OCI-LY7 (cell line): Measurements from ENCODE around the gene SEC14L1. TPM values are rescaled to one million over a fixed set of nuclear protein-coding genes. Genes with fewer than 3 reads are reported as not detected.
"Not testable (repeated sequence)": the region's sequence is repeated elsewhere in the genome, so short reads cannot be mapped to it uniquely, and the experiment has no call there.

Source experiments
- BruUV-seq: library from RNA; stranded (reverse); fragments of 400-500 nt; replicated peaks from 2 replicates; lab custom pipeline; 2021; lab: Mats Ljungman, UMichigan
- CTCF ChIA-PET: fragments of 300-600 bp; sonication (Branson Sonifier 250); formaldehyde crosslinking; loops from one replicate; lab custom pipeline; 2022; ENCODE audit warnings: antibody characterized with exemption; ENCODE audit not compliant: unreplicated experiment; lab: Charles Lee
- POLR2A ChIA-PET: fragments of 300-600 bp; sonication (Branson Sonifier 250); formaldehyde crosslinking; loops from one replicate; lab custom pipeline; 2022; ENCODE audit warnings: antibody characterized with exemption; lab: Charles Lee
- DNase-seq: peaks from one replicate; pipeline ENCODE4 v3.0.0-alpha.2; 2015; ENCODE audit warnings: low spot score
- H2AFZ ChIP-seq: fragments of 200-600 bp; sonication (generic), shearing (Covaris generic); 2 replicates; pipeline ENCODE4 v1.6.1; 2014; ENCODE audit warnings: mild to moderate bottlenecking, antibody characterized with exemption, low read length, moderate library complexity
- H3K27ac ChIP-seq: fragments of 200-600 bp; sonication (generic); 2 replicates; pipeline ENCODE4 v1.5.1; 2014; ENCODE audit warnings: mixed run types, low read depth, mild to moderate bottlenecking, moderate library complexity, low read length, inconsistent platforms; ENCODE audit not compliant: poor library complexity, severe bottlenecking
- H3K36me3 ChIP-seq: fragments of 200-600 bp; sonication (generic); 2 replicates; pipeline ENCODE4 v1.6.1; 2014; ENCODE audit warnings: mild to moderate bottlenecking, antibody characterized with exemption, low read length, moderate library complexity, mixed read lengths; ENCODE audit not compliant: insufficient read depth
- H3K4me1 ChIP-seq: fragments of 200-600 bp; sonication (generic); 2 replicates; pipeline ENCODE4 v1.5.1; 2014; ENCODE audit warnings: mild to moderate bottlenecking, low read length; ENCODE audit not compliant: insufficient read depth, poor library complexity, severe bottlenecking
- H3K4me2 ChIP-seq: fragments of 200-600 bp; sonication (generic); 2 replicates; pipeline ENCODE4 v1.6.1; 2014; ENCODE audit warnings: mild to moderate bottlenecking, low read length
- H3K4me3 ChIP-seq: fragments of 200-600 bp; sonication (generic); 2 replicates; pipeline ENCODE4 v1.5.1; 2014; ENCODE audit warnings: mild to moderate bottlenecking, low read depth, low read length; ENCODE audit not compliant: poor library complexity, severe bottlenecking
- H3K79me2 ChIP-seq: fragments of 200-600 bp; sonication (generic); 2 replicates; pipeline ENCODE4 v1.6.1; 2016; ENCODE audit warnings: low read depth, mild to moderate bottlenecking, low read length, moderate library complexity, mixed read lengths; ENCODE audit not compliant: insufficient read depth
- H3K9me2 ChIP-seq: fragments of 200-600 bp; sonication (generic); 2 replicates; pipeline ENCODE4 v1.6.1; 2016; ENCODE audit warnings: mild to moderate bottlenecking, low read length, mixed read lengths; ENCODE audit not compliant: insufficient read depth
- H3K9me3 ChIP-seq: fragments of 200-600 bp; sonication (generic); 2 replicates; pipeline ENCODE4 v1.6.1; 2014; ENCODE audit warnings: mild to moderate bottlenecking, mixed run types, low read length, mixed read lengths
- H4K20me1 ChIP-seq: fragments of 200-600 bp; sonication (generic); 2 replicates; pipeline ENCODE4 v1.6.1; 2014; ENCODE audit warnings: mild to moderate bottlenecking, antibody characterized with exemption, low read length, moderate library complexity, mixed read lengths; ENCODE audit not compliant: insufficient read depth
- CTCF ChIP-seq: fragments of 200-600 bp; sonication (generic); conservative IDR thresholded peaks from 2 replicates; pipeline ENCODE4 v1.5.1; 2014; ENCODE audit warnings: mild to moderate bottlenecking, antibody characterized with exemption, low read length, moderate library complexity, mixed read lengths
- EZH2phosphoT487 ChIP-seq: fragments of 200-600 bp; sonication (generic); IDR thresholded peaks from 2 replicates; pipeline ENCODE4 v1.6.1; 2018; ENCODE audit warnings: low read depth, borderline replicate concordance, mild to moderate bottlenecking, mixed run types, antibody characterized with exemption, low read length, moderate library complexity, mixed read lengths
- intact Hi-C: fragments of 100-400 bp; cut with micrococcal nuclease; formaldehyde crosslinking; loops from one replicate; pipeline ENCODE4 v1.10.0; 2022; ENCODE audit not compliant: unreplicated experiment
- total RNA-seq, 2 experiments: library from RNA; depleted of rRNA in 1 of 2; stranded (reverse); fragments of >200 nt in 1 of 2; shearing (Covaris generic) in 1 of 2; gene quantifications; 2 replicates each; pipeline ENCODE4 v1.2.3, GENCODE V29; 2014 to 2022

SEC14L1 gene
- total RNA-seq, 2 experiments from 2014 or later = 137 to 227 TPM

- no peak for DNase-seq
- H3K9me3 ChIP-seq = no peaks in the 10 kb centered on the region
- H3K27ac ChIP-seq = no peak overlapping the region
- intact Hi-C loops = no loop called here
- H3K4me1 ChIP-seq = peaks cover 5% of the 10 kb centered on the region
- no TSS peak for BruUV-seq
- ChIA-PET CTCF (no interaction called here), POLR2A (interaction anchor here (1.4 kb wide), 1 partner anchor 11 kb away, joined by 4 read pairs; no protein-coding TSS in a partner anchor)
- H3K36me3 ChIP-seq = peaks cover 51% of the 10 kb centered on the region
- TF ChIP-seq CTCF (no peak), EZH2phosphoT487 (no peak)
- H3K9me2 ChIP-seq = no peaks in the 10 kb centered on the region
- H2AFZ ChIP-seq = no peak overlapping the region
- H4K20me1 ChIP-seq = peaks cover 13% of the 10 kb centered on the region
- no peak overlapping the region for H3K4me2 ChIP-seq
- H3K4me3 ChIP-seq = no peak overlapping the region
- no peaks in the 10 kb centered on the region for H3K79me2 ChIP-seq
These were observed 39.0 kb upstream of the SEC14L1 start for GRCh38 chr17:77101521-77102410.

DNA sequence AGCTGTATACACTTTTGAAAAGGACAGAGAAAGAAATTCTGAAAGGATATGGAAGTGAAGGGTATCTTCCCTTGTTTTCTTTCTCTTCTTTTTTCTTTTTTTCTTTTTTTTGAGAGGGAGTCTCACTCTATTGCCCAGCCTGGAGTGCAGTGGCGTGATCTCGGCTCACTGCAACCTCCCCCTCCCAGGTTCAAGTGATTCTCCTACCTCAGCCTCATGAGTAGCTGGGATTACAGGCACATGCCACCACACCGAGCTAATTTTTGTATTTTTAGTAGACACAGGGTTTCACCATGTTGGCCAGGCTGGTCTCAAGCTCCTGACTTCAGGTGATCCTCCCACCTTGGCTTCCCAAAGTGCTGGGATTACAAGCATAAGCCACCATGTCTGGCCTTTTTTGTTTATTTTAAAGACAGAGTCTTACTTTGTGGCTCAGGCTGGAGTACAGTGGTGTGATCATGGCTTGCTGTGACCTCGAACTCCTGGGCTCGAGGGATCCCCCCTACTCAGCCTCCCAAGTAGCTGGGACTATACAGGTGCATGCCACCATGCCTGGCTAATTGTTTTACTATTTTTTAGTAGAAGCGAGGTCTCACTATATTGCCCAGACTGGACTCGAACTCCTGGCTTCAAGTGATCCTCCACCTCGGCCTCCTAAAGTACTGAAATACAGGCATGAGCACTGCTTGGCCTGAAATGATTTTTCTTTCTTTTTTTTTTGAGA lies 38.2 kb upstream of the SEC14L1 start:
- H3K79me2 ChIP-seq, H2AFZ ChIP-seq, H3K4me3 ChIP-seq, H3K27ac ChIP-seq, H3K4me2 ChIP-seq, H3K9me3 ChIP-seq, H3K9me2 ChIP-seq, DNase-seq, intact Hi-C loops, CTCF ChIA-PET, BruUV-seq, H4K20me1 ChIP-seq: not testable (repeated sequence)
- Histone ChIP-seq H3K4me1 (peaks cover 13% of the 10 kb centered on the region), H3K36me3 (peaks cover 45% of the 10 kb centered on the region)
- POLR2A ChIA-PET = interaction anchor here (0.6 to 1.4 kb wide), 3 partner anchors 12 to 464 kb away, joined by 3 to 4 read pairs (median 3); no protein-coding TSS in a partner anchor

- CTCF ChIA-PET = no interaction called here
These were observed 35.1 kb upstream of the SEC14L1 start for GRCh38 chr17:77105706-77106105.

More at GRCh38 chr17:77105706-77106105, 35.1 kb upstream of the SEC14L1 start:
- no peak for DNase-seq
- Histone ChIP-seq H3K9me3 (no peaks in the 10 kb centered on the region), H3K9me2 (no peaks in the 10 kb centered on the region), H3K27ac (no peak overlapping the region), H3K36me3 (peaks cover 16% of the 10 kb centered on the region), H3K4me1 (peaks cover 33% of the 10 kb centered on the region), H4K20me1 (peaks cover 10% of the 10 kb centered on the region), H3K4me2 (no peak overlapping the region), H2AFZ (no peak overlapping the region), H3K79me2 (no peaks in the 10 kb centered on the region), H3K4me3 (no peak overlapping the region)
- no TSS peak for BruUV-seq
- POLR2A ChIA-PET = no interaction called here
- intact Hi-C loops = no loop called here
- TF ChIP-seq CTCF = no peak
